ENCODE measurements around the gene CHST6. TPM values are rescaled to one million over a fixed set of nuclear protein-coding genes. Genes with fewer than 3 reads are reported as not detected.

The CHST6 gene
- total RNA-seq, 1 experiment from 2014 or later = 17.9 TPM

DNA sequence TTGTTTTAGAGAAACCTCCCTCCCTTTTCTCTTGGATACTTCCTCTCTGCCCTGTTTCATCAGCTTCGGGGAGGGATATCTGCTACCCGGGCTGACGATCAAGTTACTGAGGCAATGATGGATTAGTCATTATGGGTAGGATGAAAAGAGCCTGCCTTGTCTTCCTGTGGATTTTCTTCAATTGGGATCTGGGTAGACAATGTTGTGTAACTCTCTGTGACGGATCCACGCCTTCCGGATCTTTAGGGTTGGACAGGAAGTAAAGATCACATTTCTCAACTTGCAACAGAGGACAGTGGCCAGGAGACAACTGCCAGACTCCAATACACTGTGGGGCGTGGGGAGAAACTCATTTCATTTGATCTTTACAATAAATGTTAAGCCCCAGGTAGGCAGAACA lies 11.3 kb upstream of the CHST6 start:
- Histone ChIP-seq H3K4me1 (ENCODE audit: control insufficient read depth in 1 of 2, insufficient read depth in 2 of 2, low read length in 2 of 2) (peaks cover 24 to 37% of the 10 kb centered on the region in 2 experiments), H3K27ac (ENCODE audit: low read depth, low read length) (peak overlapping the region; percentile 13; the same call in 1 of the 2 replicates), H3K9me2 (ENCODE audit: insufficient read depth) (no peaks in the 10 kb centered on the region), H3K79me2 (ENCODE audit: insufficient read depth, low read length) (no peaks in the 10 kb centered on the region), H2AFZ (ENCODE audit: low read depth, low read length, poor library complexity, severe bottlenecking) (peak overlapping the region; percentile 65), H4K20me1 (ENCODE audit: insufficient read depth) (no peaks in the 10 kb centered on the region), H3K9ac (ENCODE audit: low read length) (no peak overlapping the region), H3K4me2 (ENCODE audit: low read length) (peak overlapping the region; percentile 48), H3K27me3 (ENCODE audit: insufficient read depth, low read length) (no peaks in the 10 kb centered on the region), H3K9me3 (ENCODE audit: control insufficient read depth in 1 of 2, insufficient read depth in 1 of 2, low read depth in 1 of 2, low read length in 2 of 2) (no peaks in the 10 kb centered on the region), H3K36me3 (ENCODE audit: control insufficient read depth in 1 of 2, insufficient read depth in 2 of 2, low read length in 2 of 2) (no peaks in the 10 kb centered on the region), H3K4me3 (replicated peaks in 1 of 2; ENCODE audit: low read depth in 1 of 2, low read length in 2 of 2) (no peak overlapping the region; a peak in 1 of 4 replicates)
- intact Hi-C loops (cut with micrococcal nuclease) = no loop called here
- no TSS peak for BruUV-seq (replicated peaks)
- ATAC-seq (peak; percentile 37), DNase-seq (ENCODE audit: low read depth, low spot score) (peak; percentile 73)
- CTCF ChIA-PET = interaction anchor here (0.8 kb wide), 1 partner anchor 10 kb away, joined by 3 read pairs; no protein-coding TSS in a partner anchor
- POLR2A ChIA-PET = interaction anchor here (1.3 kb wide), 1 partner anchor 11 kb away, joined by 5 read pairs; no protein-coding TSS in a partner anchor
- RAD21 ChIA-PET (ENCODE audit: low non-redundant PET in 1 of 2, low total read pairs in 2 of 2, uncharacterized antibody in 2 of 2, unreplicated experiment in 2 of 2) = no interaction called here
- TF ChIP-seq EZH2 (IDR thresholded peaks at IDR 0.05) = no peak
- TF ChIP-seq SP1 (IDR thresholded peaks at IDR 0.05; ENCODE audit: low read depth) = peak; percentile 88
- no peak; the same call in 1 of the 2 replicates for TF ChIP-seq RAD21 (IDR thresholded peaks at IDR 0.05; ENCODE audit: low read depth)
- no peak for TF ChIP-seq ZFX (IDR thresholded peaks at IDR 0.05)
- TF ChIP-seq, protein P1, sequence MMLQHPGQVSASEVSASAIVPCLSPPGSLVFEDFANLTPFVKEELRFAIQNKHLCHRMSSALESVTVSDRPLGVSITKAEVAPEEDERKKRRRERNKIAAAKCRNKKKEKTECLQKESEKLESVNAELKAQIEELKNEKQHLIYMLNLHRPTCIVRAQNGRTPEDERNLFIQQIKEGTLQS (IDR thresholded peaks at IDR 0.05) = no peak; the same call in 1 of the 2 replicates
- peak; percentile 46 for TF ChIP-seq POLR2AphosphoS5 (IDR thresholded peaks at IDR 0.05; ENCODE audit: low read depth, low read length)
- TF ChIP-seq SRF (IDR thresholded peaks at IDR 0.05; ENCODE audit: low read depth) = no peak
- TF ChIP-seq CBX3 (IDR thresholded peaks at IDR 0.05; ENCODE audit: low read depth) = peak; percentile 59
- peak; percentile 64; the same call in 1 of the 2 replicates for TF ChIP-seq SIN3A (IDR thresholded peaks at IDR 0.05; ENCODE audit: low read depth)
- no peak; the same call in 1 of the 2 replicates for TF ChIP-seq ELF1 (IDR thresholded peaks at IDR 0.05; ENCODE audit: borderline replicate concordance, low read depth)
- no peak for TF ChIP-seq YY1 (IDR thresholded peaks at IDR 0.05; ENCODE audit: extremely low read depth, insufficient replicate concordance, low read depth, low read length)
- peak; percentile 68 for TF ChIP-seq JUND (IDR thresholded peaks at IDR 0.05)
- TF ChIP-seq EZH2phosphoT487 (IDR thresholded peaks at IDR 0.05; ENCODE audit: borderline replicate concordance) = no peak
- TF ChIP-seq, protein P2, sequence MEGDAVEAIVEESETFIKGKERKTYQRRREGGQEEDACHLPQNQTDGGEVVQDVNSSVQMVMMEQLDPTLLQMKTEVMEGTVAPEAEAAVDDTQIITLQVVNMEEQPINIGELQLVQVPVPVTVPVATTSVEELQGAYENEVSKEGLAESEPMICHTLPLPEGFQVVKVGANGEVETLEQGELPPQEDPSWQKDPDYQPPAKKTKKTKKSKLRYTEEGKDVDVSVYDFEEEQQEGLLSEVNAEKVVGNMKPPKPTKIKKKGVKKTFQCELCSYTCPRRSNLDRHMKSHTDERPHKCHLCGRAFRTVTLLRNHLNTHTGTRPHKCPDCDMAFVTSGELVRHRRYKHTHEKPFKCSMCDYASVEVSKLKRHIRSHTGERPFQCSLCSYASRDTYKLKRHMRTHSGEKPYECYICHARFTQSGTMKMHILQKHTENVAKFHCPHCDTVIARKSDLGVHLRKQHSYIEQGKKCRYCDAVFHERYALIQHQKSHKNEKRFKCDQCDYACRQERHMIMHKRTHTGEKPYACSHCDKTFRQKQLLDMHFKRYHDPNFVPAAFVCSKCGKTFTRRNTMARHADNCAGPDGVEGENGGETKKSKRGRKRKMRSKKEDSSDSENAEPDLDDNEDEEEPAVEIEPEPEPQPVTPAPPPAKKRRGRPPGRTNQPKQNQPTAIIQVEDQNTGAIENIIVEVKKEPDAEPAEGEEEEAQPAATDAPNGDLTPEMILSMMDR (IDR thresholded peaks at IDR 0.05 in 2 of 3, conservative IDR thresholded peaks at IDR 0.05 in 1 of 3; ENCODE audit: borderline replicate concordance in 1 of 3, insufficient read depth in 1 of 3, low read depth in 2 of 3, low read length in 2 of 3) = no peak
- TF ChIP-seq TCF7L2 (IDR thresholded peaks at IDR 0.05; ENCODE audit: borderline replicate concordance, extremely low read depth, insufficient read depth, insufficient read length) = peak; percentile 82
- TF ChIP-seq, protein P3, sequence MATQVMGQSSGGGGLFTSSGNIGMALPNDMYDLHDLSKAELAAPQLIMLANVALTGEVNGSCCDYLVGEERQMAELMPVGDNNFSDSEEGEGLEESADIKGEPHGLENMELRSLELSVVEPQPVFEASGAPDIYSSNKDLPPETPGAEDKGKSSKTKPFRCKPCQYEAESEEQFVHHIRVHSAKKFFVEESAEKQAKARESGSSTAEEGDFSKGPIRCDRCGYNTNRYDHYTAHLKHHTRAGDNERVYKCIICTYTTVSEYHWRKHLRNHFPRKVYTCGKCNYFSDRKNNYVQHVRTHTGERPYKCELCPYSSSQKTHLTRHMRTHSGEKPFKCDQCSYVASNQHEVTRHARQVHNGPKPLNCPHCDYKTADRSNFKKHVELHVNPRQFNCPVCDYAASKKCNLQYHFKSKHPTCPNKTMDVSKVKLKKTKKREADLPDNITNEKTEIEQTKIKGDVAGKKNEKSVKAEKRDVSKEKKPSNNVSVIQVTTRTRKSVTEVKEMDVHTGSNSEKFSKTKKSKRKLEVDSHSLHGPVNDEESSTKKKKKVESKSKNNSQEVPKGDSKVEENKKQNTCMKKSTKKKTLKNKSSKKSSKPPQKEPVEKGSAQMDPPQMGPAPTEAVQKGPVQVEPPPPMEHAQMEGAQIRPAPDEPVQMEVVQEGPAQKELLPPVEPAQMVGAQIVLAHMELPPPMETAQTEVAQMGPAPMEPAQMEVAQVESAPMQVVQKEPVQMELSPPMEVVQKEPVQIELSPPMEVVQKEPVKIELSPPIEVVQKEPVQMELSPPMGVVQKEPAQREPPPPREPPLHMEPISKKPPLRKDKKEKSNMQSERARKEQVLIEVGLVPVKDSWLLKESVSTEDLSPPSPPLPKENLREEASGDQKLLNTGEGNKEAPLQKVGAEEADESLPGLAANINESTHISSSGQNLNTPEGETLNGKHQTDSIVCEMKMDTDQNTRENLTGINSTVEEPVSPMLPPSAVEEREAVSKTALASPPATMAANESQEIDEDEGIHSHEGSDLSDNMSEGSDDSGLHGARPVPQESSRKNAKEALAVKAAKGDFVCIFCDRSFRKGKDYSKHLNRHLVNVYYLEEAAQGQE (IDR thresholded peaks at IDR 0.05; ENCODE audit: low read depth) = no peak
- TF ChIP-seq, protein P4, sequence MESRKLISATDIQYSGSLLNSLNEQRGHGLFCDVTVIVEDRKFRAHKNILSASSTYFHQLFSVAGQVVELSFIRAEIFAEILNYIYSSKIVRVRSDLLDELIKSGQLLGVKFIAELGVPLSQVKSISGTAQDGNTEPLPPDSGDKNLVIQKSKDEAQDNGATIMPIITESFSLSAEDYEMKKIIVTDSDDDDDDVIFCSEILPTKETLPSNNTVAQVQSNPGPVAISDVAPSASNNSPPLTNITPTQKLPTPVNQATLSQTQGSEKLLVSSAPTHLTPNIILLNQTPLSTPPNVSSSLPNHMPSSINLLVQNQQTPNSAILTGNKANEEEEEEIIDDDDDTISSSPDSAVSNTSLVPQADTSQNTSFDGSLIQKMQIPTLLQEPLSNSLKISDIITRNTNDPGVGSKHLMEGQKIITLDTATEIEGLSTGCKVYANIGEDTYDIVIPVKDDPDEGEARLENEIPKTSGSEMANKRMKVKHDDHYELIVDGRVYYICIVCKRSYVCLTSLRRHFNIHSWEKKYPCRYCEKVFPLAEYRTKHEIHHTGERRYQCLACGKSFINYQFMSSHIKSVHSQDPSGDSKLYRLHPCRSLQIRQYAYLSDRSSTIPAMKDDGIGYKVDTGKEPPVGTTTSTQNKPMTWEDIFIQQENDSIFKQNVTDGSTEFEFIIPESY (IDR thresholded peaks at IDR 0.05; ENCODE audit: extremely low read depth, insufficient replicate concordance, low read length) = no peak
- TF ChIP-seq, protein P5, sequence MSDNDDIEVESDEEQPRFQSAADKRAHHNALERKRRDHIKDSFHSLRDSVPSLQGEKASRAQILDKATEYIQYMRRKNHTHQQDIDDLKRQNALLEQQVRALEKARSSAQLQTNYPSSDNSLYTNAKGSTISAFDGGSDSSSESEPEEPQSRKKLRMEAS (IDR thresholded peaks at IDR 0.05) = peak; percentile 75
- peak; percentile 98 for TF ChIP-seq CEBPB (IDR thresholded peaks at IDR 0.05; ENCODE audit: low read depth)
- no peak for TF ChIP-seq EGR1 (IDR thresholded peaks at IDR 0.05; ENCODE audit: low read depth)
- TF ChIP-seq POLR2A (IDR thresholded peaks at IDR 0.05; ENCODE audit: borderline replicate concordance, extremely low read depth, insufficient read depth, insufficient read length) = no peak
